ENCODE data around the gene PIK3R5.

The PIK3R5 gene

GRCh38 chr17:9009096-9009495, 43.6 kb upstream of the PIK3R5 start:
- H3K4me1 ChIP-seq (ENCODE audit: insufficient read depth, low read length) = no peaks in the 10 kb centered on the region
- no peaks in the 10 kb centered on the region for H4K20me1 ChIP-seq (ENCODE audit: insufficient read depth, low read length)
- peaks cover 2% of the 10 kb centered on the region for H3K9me3 ChIP-seq (ENCODE audit: insufficient read depth, low read length, severe bottlenecking)
- H3K79me2 ChIP-seq (ENCODE audit: insufficient read depth, low read length) = no peaks in the 10 kb centered on the region
- H3K27ac ChIP-seq (ENCODE audit: low read length) = no peak overlapping the region
- no peak overlapping the region for H2AFZ ChIP-seq (ENCODE audit: low read depth, low read length)
- no peak overlapping the region for H3K9ac ChIP-seq (ENCODE audit: low read depth, low read length)
- DNase-seq (no peak), ATAC-seq (ENCODE audit: insufficient read depth, low read depth) (no peak)
- no peak overlapping the region for H3K4me2 ChIP-seq (ENCODE audit: insufficient read depth, low read length)
- H3K36me3 ChIP-seq (ENCODE audit: insufficient read depth, low read length) = no peaks in the 10 kb centered on the region
- TF ChIP-seq EZH2 (IDR thresholded peaks at IDR 0.05; ENCODE audit: borderline replicate concordance, low read depth, low read length, severe bottlenecking) (no peak), CTCF (IDR thresholded peaks at IDR 0.05; ENCODE audit: borderline replicate concordance, extremely low read depth, low read length, poor library complexity, severe bottlenecking) (no peak)
- H3K4me3 ChIP-seq (ENCODE audit: low read depth in 1 of 2, low read length in 2 of 2) = no peak overlapping the region
- peaks cover 5% of the 10 kb centered on the region for H3K27me3 ChIP-seq (ENCODE audit: insufficient read depth, low read length, poor library complexity)

GRCh38 chr17:9007052-9007714, 41.7 kb upstream of the PIK3R5 start:
- H3K27ac ChIP-seq (ENCODE audit: low read length) = no peak overlapping the region
- H3K4me3 ChIP-seq (ENCODE audit: low read depth in 1 of 2, low read length in 2 of 2) = no peak overlapping the region
- ATAC-seq (ENCODE audit: insufficient read depth, low read depth) (no peak), DNase-seq (no peak)
- peaks cover 5% of the 10 kb centered on the region for H3K27me3 ChIP-seq (ENCODE audit: insufficient read depth, low read length, poor library complexity)
- no peaks in the 10 kb centered on the region for H3K79me2 ChIP-seq (ENCODE audit: insufficient read depth, low read length)
- no peak overlapping the region for H2AFZ ChIP-seq (ENCODE audit: low read depth, low read length)
- TF ChIP-seq CTCF (IDR thresholded peaks at IDR 0.05; ENCODE audit: borderline replicate concordance, extremely low read depth, low read length, poor library complexity, severe bottlenecking) (no peak), EZH2 (IDR thresholded peaks at IDR 0.05; ENCODE audit: borderline replicate concordance, low read depth, low read length, severe bottlenecking) (no peak)
- H3K36me3 ChIP-seq (ENCODE audit: insufficient read depth, low read length) = no peaks in the 10 kb centered on the region
- H4K20me1 ChIP-seq (ENCODE audit: insufficient read depth, low read length) = no peaks in the 10 kb centered on the region
- no peak overlapping the region for H3K4me2 ChIP-seq (ENCODE audit: insufficient read depth, low read length)
- H3K4me1 ChIP-seq (ENCODE audit: insufficient read depth, low read length) = no peaks in the 10 kb centered on the region
- peaks cover 2% of the 10 kb centered on the region for H3K9me3 ChIP-seq (ENCODE audit: insufficient read depth, low read length, severe bottlenecking)
- no peak overlapping the region for H3K9ac ChIP-seq (ENCODE audit: low read depth, low read length)

GRCh38 chr17:9006175-9006767, 40.8 kb upstream of the PIK3R5 start:
- Histone ChIP-seq H3K4me2 (ENCODE audit: insufficient read depth, low read length) (no peak overlapping the region), H3K4me1 (ENCODE audit: insufficient read depth, low read length) (no peaks in the 10 kb centered on the region), H3K36me3 (ENCODE audit: insufficient read depth, low read length) (no peaks in the 10 kb centered on the region), H3K9me3 (ENCODE audit: insufficient read depth, low read length, severe bottlenecking) (peaks cover 2% of the 10 kb centered on the region), H4K20me1 (ENCODE audit: insufficient read depth, low read length) (no peaks in the 10 kb centered on the region), H3K9ac (ENCODE audit: low read depth, low read length) (no peak overlapping the region), H3K79me2 (ENCODE audit: insufficient read depth, low read length) (no peaks in the 10 kb centered on the region), H3K27me3 (ENCODE audit: insufficient read depth, low read length, poor library complexity) (peaks cover 5% of the 10 kb centered on the region), H3K27ac (ENCODE audit: low read length) (no peak overlapping the region), H2AFZ (ENCODE audit: low read depth, low read length) (no peak overlapping the region), H3K4me3 (ENCODE audit: low read depth in 1 of 2, low read length in 2 of 2) (no peak overlapping the region)
- TF ChIP-seq EZH2 (IDR thresholded peaks at IDR 0.05; ENCODE audit: borderline replicate concordance, low read depth, low read length, severe bottlenecking) (no peak), CTCF (IDR thresholded peaks at IDR 0.05; ENCODE audit: borderline replicate concordance, extremely low read depth, low read length, poor library complexity, severe bottlenecking) (no peak)
- no peak for ATAC-seq (ENCODE audit: insufficient read depth, low read depth)
- DNase-seq = no peak

Measured in DND-41 (cell line).